ENCODE data around the gene ZC3H8.

DNA sequence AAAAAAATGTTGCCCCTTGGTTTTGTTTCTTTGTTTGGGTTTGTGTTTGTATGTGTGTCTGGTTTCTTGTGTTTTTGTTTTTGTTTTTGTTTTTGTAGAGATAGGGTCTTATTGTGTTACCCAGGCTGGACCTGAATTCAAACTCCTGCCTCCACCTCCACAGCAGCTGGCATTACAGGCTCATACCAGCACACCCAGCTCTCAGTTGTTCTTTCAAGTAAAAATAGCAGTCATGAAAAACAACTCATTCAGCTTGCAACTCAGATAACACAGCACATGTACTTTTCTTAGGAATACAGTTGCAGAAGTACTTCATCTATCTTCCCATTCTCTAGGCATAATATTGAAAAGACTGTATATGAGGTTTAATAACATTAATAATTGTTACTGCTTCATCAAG lies 37.0 kb downstream of the ZC3H8 start:
- TF ChIP-seq GATA2 (IDR thresholded peaks at IDR 0.05; ENCODE audit: low read depth, low read length) (no peak), GATA3 (IDR thresholded peaks at IDR 0.05; ENCODE audit: low read depth, low read length) (no peak)

Measured in SH-SY5Y (cell line).